HG02981 (cell line): ENCODE results near the gene MAD1L1.

Experiments
- ATAC-seq: cut with Tn5 transposase; IDR thresholded peaks from one replicate; pipeline ENCODE4 v1.9.1; 2021; ENCODE audit warnings: mild to moderate bottlenecking, moderate library complexity; ENCODE audit not compliant: unreplicated experiment

The MAD1L1 gene

GRCh38 chr7:1787681-1788235, 445.0 kb downstream of the MAD1L1 start:
- no peak for ATAC-seq

GRCh38 chr7:1787241-1787640, 445.5 kb downstream of the MAD1L1 start:
- no peak for ATAC-seq

- ATAC-seq, result no peak
Measured at GRCh38 chr7:1785839-1786238, 446.9 kb downstream of the MAD1L1 start.

- no peak for ATAC-seq
Measured at GRCh38 chr7:1781369-1781768, 451.4 kb downstream of the MAD1L1 start.

GRCh38 chr7:1779445-1779844, 453.3 kb downstream of the MAD1L1 start:
- no peak for ATAC-seq

GRCh38 chr7:1777122-1777521, 455.6 kb downstream of the MAD1L1 start:
- ATAC-seq, result no peak

GRCh38 chr7:1775389-1775788, 457.4 kb downstream of the MAD1L1 start:
- ATAC-seq, result no peak

- no peak for ATAC-seq
Measured at GRCh38 chr7:1770331-1770730, 462.4 kb downstream of the MAD1L1 start.

GRCh38 chr7:1769286-1770200, 463.2 kb downstream of the MAD1L1 start:
- no peak for ATAC-seq

- ATAC-seq, result no peak
Measured at GRCh38 chr7:1768832-1769231, 463.9 kb downstream of the MAD1L1 start.

- ATAC-seq, result no peak
Measured at GRCh38 chr7:1767524-1767923, 465.2 kb downstream of the MAD1L1 start.
